ENCODE data around the gene CDK17. TPM values are rescaled to one million over a fixed set of nuclear protein-coding genes. Genes with fewer than 3 reads are reported as not detected.
A peak's percentile ranks its signal among the peaks of the same experiment; 100 is the strongest.
"Not testable (repeated sequence)": the region's sequence is repeated elsewhere in the genome, so short reads cannot be mapped to it uniquely, and the experiment has no call there.

Gene CDK17
- total RNA-seq (127 TPM), polyA plus RNA-seq (16.7 TPM)

- Histone ChIP-seq H3K4me3 (ENCODE audit: low read depth, low read length) (peak within 1 kb of the TSS; percentile 91), H3K4me1 (ENCODE audit: insufficient read depth) (no peaks in the 10 kb centered on the region), H3K36me3 (ENCODE audit: insufficient read depth) (no peaks in the 10 kb centered on the region), H3K27ac (ENCODE audit: low read depth) (peak within 1 kb of the TSS; percentile 95)
- WGBS: under 1% methylated on average over 112 of the region's 112 CpGs
- DNase-seq (ENCODE audit: extremely low spot score): peak; percentile 71
These were observed at the start of gene CDK17 for GRCh38 chr12:96399919-96400630. CDK17 (minus strand) TSS chr12:96400439; CDS start chr12:96334836, 65,603 bp downstream.

DNA sequence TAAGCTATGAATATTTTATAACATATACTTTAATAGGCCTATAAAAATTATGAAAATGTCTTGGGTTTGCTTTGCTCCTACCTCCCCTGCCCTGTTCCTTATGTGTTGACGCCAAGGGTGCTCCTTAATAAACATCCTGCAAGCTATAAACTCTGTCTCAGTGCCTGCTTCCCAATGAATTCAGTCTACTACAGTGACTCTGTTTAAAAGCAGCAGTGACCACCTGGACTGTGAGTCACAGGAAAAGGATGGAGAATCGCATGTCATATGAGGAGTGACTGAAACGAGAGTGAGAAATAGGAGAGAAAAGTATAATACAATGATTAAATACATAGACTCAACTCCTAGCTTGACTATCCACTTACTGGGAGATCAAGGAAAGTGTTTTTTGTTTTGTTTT lies 48.1 kb upstream of the CDK17 start:
- H3K36me3 ChIP-seq (ENCODE audit: insufficient read depth): no peaks in the 10 kb centered on the region
- 74% methylated on average over 3 of the region's 3 CpGs for WGBS
- DNase-seq (ENCODE audit: extremely low spot score): no peak
- H3K4me1 ChIP-seq (ENCODE audit: insufficient read depth): no peaks in the 10 kb centered on the region
- no peak overlapping the region for H3K27ac ChIP-seq (ENCODE audit: low read depth)
- H3K4me3 ChIP-seq (ENCODE audit: low read depth, low read length): no peak overlapping the region

GRCh38 chr12:96447256-96447655 lies 47.0 kb upstream of the CDK17 start:
- no peak overlapping the region for H3K4me3 ChIP-seq (ENCODE audit: low read depth, low read length)
- no peak overlapping the region for H3K27ac ChIP-seq (ENCODE audit: low read depth)
- H3K36me3 ChIP-seq (ENCODE audit: insufficient read depth): no peaks in the 10 kb centered on the region
- DNase-seq (ENCODE audit: extremely low spot score): no peak
- WGBS: 92% methylated on average over 3 of the region's 3 CpGs
- H3K4me1 ChIP-seq (ENCODE audit: insufficient read depth): no peaks in the 10 kb centered on the region

DNA sequence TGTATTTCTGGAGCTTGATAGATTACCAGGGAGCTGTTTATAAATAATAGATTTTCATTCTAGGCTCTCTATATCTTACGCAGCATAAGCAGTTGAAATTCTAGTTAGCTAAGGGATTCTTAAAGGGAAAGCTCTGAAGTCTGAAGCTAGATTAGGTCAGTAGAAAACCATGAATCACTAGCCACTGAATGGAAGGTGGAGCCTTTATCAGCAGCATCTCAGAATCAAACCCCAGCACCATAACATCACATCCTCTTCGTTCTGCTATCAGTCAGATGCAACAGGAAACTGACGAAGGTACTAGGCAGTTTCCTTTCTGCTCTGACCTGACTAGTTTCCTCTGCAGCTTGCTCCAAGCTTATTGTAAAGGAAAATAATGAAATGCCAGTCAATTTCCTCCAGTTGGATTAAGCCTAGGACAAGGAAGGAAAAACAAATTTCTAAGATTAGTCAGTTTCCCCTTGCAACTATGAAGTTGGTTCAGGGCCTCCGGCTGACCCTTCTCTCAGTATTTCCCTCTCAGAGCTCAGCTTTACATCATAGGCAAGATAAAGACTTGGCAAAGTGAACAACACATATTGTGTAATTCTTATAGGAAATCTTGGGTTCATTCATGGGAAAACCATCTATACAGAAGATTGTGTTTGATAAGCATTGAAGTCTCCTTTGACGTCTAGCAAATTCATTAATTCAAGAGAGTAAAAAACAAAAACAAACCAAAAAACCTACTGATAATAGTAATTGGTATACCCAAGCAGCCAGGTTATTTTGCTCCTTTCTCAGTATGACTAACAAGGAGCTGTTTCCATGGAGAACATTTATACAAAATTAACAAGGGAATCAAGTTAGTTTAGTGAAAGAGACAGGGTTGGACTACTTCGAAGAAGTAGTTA lies 45.7 kb upstream of the CDK17 start:
- Histone ChIP-seq H3K4me3 (ENCODE audit: low read depth, low read length) (no peak overlapping the region), H3K4me1 (ENCODE audit: insufficient read depth) (no peaks in the 10 kb centered on the region), H3K27ac (ENCODE audit: low read depth) (peak overlapping the region; percentile 74), H3K36me3 (ENCODE audit: insufficient read depth) (no peaks in the 10 kb centered on the region)
- WGBS: 52% methylated on average over 6 of the region's 6 CpGs
- no peak for DNase-seq (ENCODE audit: extremely low spot score)

- Histone ChIP-seq H3K4me3 (ENCODE audit: low read depth, low read length) (no peak overlapping the region), H3K27ac (ENCODE audit: low read depth) (no peak overlapping the region), H3K4me1 (ENCODE audit: insufficient read depth) (no peaks in the 10 kb centered on the region), H3K36me3 (ENCODE audit: insufficient read depth) (no peaks in the 10 kb centered on the region)
- 95% methylated on average over 10 of the region's 10 CpGs for WGBS
- DNase-seq (ENCODE audit: extremely low spot score): no peak
These were observed 44.2 kb upstream of the CDK17 start for GRCh38 chr12:96444399-96444798.

- 91% methylated on average over 3 of the region's 3 CpGs for WGBS
- no peak for DNase-seq (ENCODE audit: extremely low spot score)
- Histone ChIP-seq H3K27ac (ENCODE audit: low read depth) (no peak overlapping the region), H3K4me1 (ENCODE audit: insufficient read depth) (no peaks in the 10 kb centered on the region), H3K4me3 (ENCODE audit: low read depth, low read length) (no peak overlapping the region), H3K36me3 (ENCODE audit: insufficient read depth) (no peaks in the 10 kb centered on the region)
These were observed 42.7 kb upstream of the CDK17 start for GRCh38 chr12:96442906-96443305.

GRCh38 chr12:96441816-96442215 lies 41.6 kb upstream of the CDK17 start:
- WGBS: 68% methylated on average over 3 of the region's 3 CpGs
- H3K36me3 ChIP-seq (ENCODE audit: insufficient read depth): no peaks in the 10 kb centered on the region
- DNase-seq (ENCODE audit: extremely low spot score): no peak
- H3K4me3 ChIP-seq (ENCODE audit: low read depth, low read length): no peak overlapping the region
- H3K4me1 ChIP-seq (ENCODE audit: insufficient read depth): no peaks in the 10 kb centered on the region
- no peak overlapping the region for H3K27ac ChIP-seq (ENCODE audit: low read depth)

GRCh38 chr12:96438330-96438729 lies 38.1 kb upstream of the CDK17 start:
- H3K36me3 ChIP-seq (ENCODE audit: insufficient read depth): no peaks in the 10 kb centered on the region
- H3K4me1 ChIP-seq (ENCODE audit: insufficient read depth): no peaks in the 10 kb centered on the region
- H3K4me3 ChIP-seq (ENCODE audit: low read depth, low read length): no peak overlapping the region
- no peak for DNase-seq (ENCODE audit: extremely low spot score)
- WGBS: 64% methylated on average over 3 of the region's 3 CpGs
- peak overlapping the region; percentile 61 for H3K27ac ChIP-seq (ENCODE audit: low read depth)

DNA sequence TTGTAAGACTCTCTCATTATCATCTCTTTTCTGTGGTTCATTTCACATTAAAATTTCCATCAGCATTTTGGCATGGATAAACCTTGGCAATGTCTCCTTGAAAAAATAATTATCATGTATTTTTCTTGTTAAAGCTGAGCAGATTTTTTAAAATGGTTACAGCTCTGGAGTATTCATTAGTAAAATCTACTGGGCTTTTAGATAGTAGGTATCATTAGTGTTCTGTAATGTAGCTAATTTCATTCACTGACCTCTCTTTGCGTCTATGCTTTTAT lies 36.9 kb upstream of the CDK17 start:
- 35% methylated on average over 1 of the region's 1 CpG for WGBS

GRCh38 chr12:96436366-96437170 lies 36.3 kb upstream of the CDK17 start:
- Histone ChIP-seq H3K4me3 (ENCODE audit: low read depth, low read length) (no peak overlapping the region), H3K36me3 (ENCODE audit: insufficient read depth) (no peaks in the 10 kb centered on the region), H3K27ac (ENCODE audit: low read depth) (no peak overlapping the region), H3K4me1 (ENCODE audit: insufficient read depth) (no peaks in the 10 kb centered on the region)
- WGBS: 69% methylated on average over 8 of the region's 8 CpGs
- no peak for DNase-seq (ENCODE audit: extremely low spot score)

More for the DNA sequence above, 36.9 kb upstream of the CDK17 start:
- Histone ChIP-seq H3K4me1 (ENCODE audit: insufficient read depth) (no peaks in the 10 kb centered on the region), H3K4me3 (ENCODE audit: low read depth, low read length) (no peak overlapping the region), H3K27ac (ENCODE audit: low read depth) (no peak overlapping the region), H3K36me3 (ENCODE audit: insufficient read depth) (no peaks in the 10 kb centered on the region)
- DNase-seq (ENCODE audit: extremely low spot score): no peak

DNA sequence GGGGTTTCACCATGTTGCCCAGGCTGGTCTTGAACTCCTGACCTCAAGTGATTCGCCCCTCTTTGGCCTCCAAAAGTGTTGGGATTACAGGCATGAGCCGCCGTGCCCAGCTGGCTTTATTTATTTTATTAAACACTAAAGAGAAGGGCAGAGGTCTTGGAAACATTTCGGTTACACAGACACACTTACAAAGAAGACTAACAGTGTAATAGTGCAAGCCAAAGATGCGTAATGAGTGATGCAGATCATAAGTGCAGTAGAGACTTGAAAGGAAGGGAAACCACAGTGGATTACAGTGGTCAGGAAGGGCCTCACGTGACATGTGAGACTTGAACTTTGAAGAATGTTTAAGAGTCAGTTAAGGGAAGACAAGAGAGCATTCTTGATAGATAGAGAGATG lies 33.9 kb upstream of the CDK17 start:
- Histone ChIP-seq H3K36me3 (ENCODE audit: insufficient read depth) (no peaks in the 10 kb centered on the region), H3K4me3 (ENCODE audit: low read depth, low read length) (no peak overlapping the region), H3K27ac (ENCODE audit: low read depth) (no peak overlapping the region), H3K4me1 (ENCODE audit: insufficient read depth) (no peaks in the 10 kb centered on the region)
- WGBS: 65% methylated on average over 6 of the region's 6 CpGs
- DNase-seq (ENCODE audit: extremely low spot score): no peak

- H3K36me3 ChIP-seq (ENCODE audit: insufficient read depth); H3K27ac ChIP-seq (ENCODE audit: low read depth); DNase-seq (ENCODE audit: extremely low spot score); H3K4me3 ChIP-seq (ENCODE audit: low read depth, low read length); H3K4me1 ChIP-seq (ENCODE audit: insufficient read depth): not testable (repeated sequence)
- WGBS: 95% methylated on average over 4 of the region's 4 CpGs
These were observed 32.5 kb upstream of the CDK17 start for GRCh38 chr12:96432496-96433321.

DNA sequence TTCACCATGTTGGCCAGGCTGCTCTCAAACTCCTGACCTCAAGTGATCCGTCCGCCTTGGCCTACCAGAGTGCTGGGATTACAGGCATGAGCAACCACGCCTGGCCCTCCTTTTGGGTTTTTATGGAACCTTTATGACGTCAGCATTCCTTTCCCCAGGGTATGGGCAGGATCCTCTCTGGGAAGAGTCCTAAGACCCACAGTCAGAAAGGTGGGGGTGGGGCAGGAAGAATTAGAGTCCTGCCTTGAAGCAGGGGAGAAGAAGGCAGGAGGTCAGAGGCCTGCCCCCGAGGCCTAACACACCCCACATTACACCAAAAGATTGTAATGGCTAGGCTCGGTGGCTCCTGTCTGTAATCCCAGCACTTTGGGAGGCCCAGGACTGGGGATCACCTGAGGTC lies 30.8 kb upstream of the CDK17 start:
- Histone ChIP-seq H3K4me1 (ENCODE audit: insufficient read depth) (no peaks in the 10 kb centered on the region), H3K4me3 (ENCODE audit: low read depth, low read length) (no peak overlapping the region), H3K27ac (ENCODE audit: low read depth) (no peak overlapping the region), H3K36me3 (ENCODE audit: insufficient read depth) (no peaks in the 10 kb centered on the region)
- WGBS: 85% methylated on average over 6 of the region's 6 CpGs
- no peak for DNase-seq (ENCODE audit: extremely low spot score)
